NT2/D1 (cell line): ENCODE data around the gene CFAP206.

Experiments
- SUZ12 ChIP-seq: IDR thresholded peaks from 2 replicates; pipeline ENCODE4 v1.6.1; 2011; ENCODE audit not compliant: insufficient read length, insufficient read depth; ENCODE audit errors: extremely low read depth
- YY1 ChIP-seq: IDR thresholded peaks from 2 replicates; pipeline ENCODE4 v1.6.1; 2011; ENCODE audit not compliant: insufficient read length, insufficient read depth

- TF ChIP-seq SUZ12 (no peak), YY1 (no peak)
These were observed 31.1 kb upstream of the CFAP206 start for GRCh38 chr6:87376643-87377042.
